SK-N-SH (cell line): ENCODE data around the gene HTRA2. TPM values are rescaled to one million over a fixed set of nuclear protein-coding genes. Genes with fewer than 3 reads are reported as not detected.

Source experiments
- CTCF ChIA-PET: fragments of 300-600, 350-600 bp; formaldehyde crosslinking; extraction: SDS; loops from one replicate; lab custom pipeline; 2021; lab: Yijun Ruan, JAX
- POLR2A ChIA-PET: fragments of 350-600 bp; sonication (Branson Sonifier 250); formaldehyde crosslinking; extraction: SDS; loops from one replicate; lab custom pipeline; 2020; ENCODE audit warnings: antibody characterized with exemption, inconsistent platforms; lab: Yijun Ruan, JAX
- DNase-seq: peaks from one replicate; pipeline ENCODE4 v3.0.0; 2012
- H2AFZ ChIP-seq: fragments of 200-600 bp; sonication (generic); 2 replicates; pipeline ENCODE4 v1.8.1; 2016; ENCODE audit warnings: antibody characterized with exemption, mild to moderate bottlenecking, low read depth
- H3F3A ChIP-seq: fragments of 200-600 bp; sonication (generic); replicated peaks from 2 replicates; pipeline ENCODE3; 2016; ENCODE audit warnings: antibody characterized with exemption, mild to moderate bottlenecking; ENCODE audit not compliant: insufficient read depth
- H3K27ac ChIP-seq, 2 experiments: fragments of 200-500 bp in 1 of 2; fragments of 200-600 bp in 1 of 2; sonication (Bioruptor generic) in 1 of 2; sonication (generic), shearing (Covaris generic) in 1 of 2; 2 replicates each; pipeline versions ENCODE4 v1.5.1 to v1.6.1; 2014 to 2016; ENCODE audit warnings: low read depth in 2 of 2, inconsistent platforms in 1 of 2, low read length in 1 of 2, mild to moderate bottlenecking in 1 of 2, mixed read lengths in 1 of 2
- H3K27me3 ChIP-seq: fragments of 200-600 bp; sonication (generic), shearing (Covaris generic); 2 replicates; pipeline ENCODE4 v1.6.1; 2016; ENCODE audit warnings: mixed run types; ENCODE audit not compliant: insufficient read depth
- H3K36me3 ChIP-seq, 2 experiments: fragments of 200-500 bp in 1 of 2; fragments of 200-600 bp in 1 of 2; sonication (Bioruptor generic) in 1 of 2; sonication (generic) in 1 of 2; replicated peaks in 1 of 2; 2 replicates each; pipeline versions ENCODE3 to v1.5.1; 2014 to 2016; ENCODE audit warnings: low read length in 1 of 2, mild to moderate bottlenecking in 1 of 2; ENCODE audit not compliant: insufficient read depth in 2 of 2, control insufficient read depth in 1 of 2
- H3K4me1 ChIP-seq, 2 experiments: fragments of 200-500 bp in 1 of 2; fragments of 200-600 bp in 1 of 2; sonication (Bioruptor generic) in 1 of 2; sonication (generic), shearing (Covaris generic) in 1 of 2; 2 replicates each; pipeline versions ENCODE4 v1.5.1 to v1.6.1; 2014 to 2016; ENCODE audit warnings: low read depth in 1 of 2, low read length in 1 of 2, mixed run types in 1 of 2; ENCODE audit not compliant: insufficient read depth in 2 of 2, control insufficient read depth in 1 of 2
- H3K4me2 ChIP-seq: fragments of 200-600 bp; sonication (generic), shearing (Covaris generic); 2 replicates; pipeline ENCODE4 v1.6.1; 2017; ENCODE audit warnings: mixed run types
- H3K4me3 ChIP-seq, 2 experiments: fragments of 200-500 bp in 1 of 2; fragments of 200-600 bp in 1 of 2; sonication (Bioruptor generic) in 1 of 2; sonication (generic), shearing (Covaris generic) in 1 of 2; 2 replicates each; pipeline versions ENCODE4 v1.5.1 to v1.8.1; 2014 to 2016; ENCODE audit warnings: low read depth in 2 of 2, inconsistent platforms in 1 of 2, low read length in 1 of 2, mild to moderate bottlenecking in 1 of 2, mixed read lengths in 1 of 2, moderate library complexity in 1 of 2
- H3K79me2 ChIP-seq: fragments of 200-600 bp; sonication (generic); 2 replicates; pipeline ENCODE4 v1.8.1; 2017; ENCODE audit warnings: mild to moderate bottlenecking; ENCODE audit not compliant: insufficient read depth
- H3K9ac ChIP-seq: fragments of 200-600 bp; sonication (generic); 2 replicates; pipeline ENCODE4 v1.6.1; 2017; ENCODE audit warnings: mixed run types
- H3K9me2 ChIP-seq: fragments of 200-600 bp; sonication (generic); 2 replicates; pipeline ENCODE4 v1.6.1; 2017; ENCODE audit warnings: mixed run types
- H3K9me3 ChIP-seq: fragments of 200-600 bp; sonication (generic); 2 replicates; pipeline ENCODE4 v1.6.1; 2017; ENCODE audit warnings: mixed run types, mild to moderate bottlenecking, moderate library complexity
- H4K20me1 ChIP-seq: fragments of 200-600 bp; sonication (generic); 2 replicates; pipeline ENCODE4 v1.6.1; 2017; ENCODE audit warnings: mild to moderate bottlenecking, mixed run types; ENCODE audit not compliant: insufficient read depth
- CTCF ChIP-seq: fragments of 200-600 bp; sonication (generic); IDR thresholded peaks from 2 replicates; pipeline ENCODE4 v1.6.1; 2017; ENCODE audit warnings: antibody characterized with exemption, mild to moderate bottlenecking, moderate library complexity
- EZH2phosphoT487 ChIP-seq: fragments of 200-600 bp; sonication (generic); IDR thresholded peaks from 2 replicates; pipeline ENCODE4 v1.6.1; 2017; ENCODE audit warnings: low read depth, mixed run types, mild to moderate bottlenecking, antibody characterized with exemption, moderate library complexity, borderline replicate concordance
- GABPA ChIP-seq: IDR thresholded peaks from 2 replicates; pipeline ENCODE4 v1.4.0; 2012; ENCODE audit warnings: low read depth, mild to moderate bottlenecking
- IRF3 ChIP-seq: fragments of 150-350 bp; IDR thresholded peaks from 2 replicates; pipeline ENCODE4 v1.6.1; 2016; ENCODE audit warnings: mild to moderate bottlenecking, low read depth, low read length
- MEF2A ChIP-seq: IDR thresholded peaks from 2 replicates; pipeline ENCODE4 v1.4.0; 2012; ENCODE audit warnings: low read depth, borderline replicate concordance
- NFIC ChIP-seq: IDR thresholded peaks from 2 replicates; pipeline ENCODE4 v1.4.0; 2012; ENCODE audit warnings: borderline replicate concordance
- POLR2AphosphoS5 ChIP-seq: IDR thresholded peaks from 2 replicates; pipeline ENCODE4 v1.6.1; 2012; ENCODE audit warnings: low read depth, low read length
- RFX5 ChIP-seq: IDR thresholded peaks from 2 replicates; pipeline ENCODE4 v1.6.1; 2012; ENCODE audit warnings: mild to moderate bottlenecking, improper control_type of control experiment, low read length
- RXRA ChIP-seq: IDR thresholded peaks from 2 replicates; pipeline ENCODE4 v1.4.0; 2012; ENCODE audit warnings: low read depth, mild to moderate bottlenecking, borderline replicate concordance
- SIN3A ChIP-seq: IDR thresholded peaks from 2 replicates; pipeline ENCODE4 v1.6.1; 2012; ENCODE audit warnings: low read depth, mild to moderate bottlenecking, low read length, moderate library complexity, borderline replicate concordance
- TCF12 ChIP-seq: IDR thresholded peaks from 2 replicates; pipeline ENCODE4 v1.4.0; 2012
- USF1 ChIP-seq: IDR thresholded peaks from 2 replicates; pipeline ENCODE4 v1.4.0; 2012; ENCODE audit warnings: low read depth, borderline replicate concordance
- USF2 ChIP-seq: fragments of 150-350 bp; IDR thresholded peaks from 2 replicates; pipeline ENCODE4 v1.6.1; 2017; ENCODE audit warnings: antibody characterized with exemption, low read length, low read depth, borderline replicate concordance
- YY1 ChIP-seq: IDR thresholded peaks from 2 replicates; pipeline ENCODE4 v1.4.0; 2012; ENCODE audit warnings: low read depth, mild to moderate bottlenecking
- ZBTB33 ChIP-seq: IDR thresholded peaks from 2 replicates; pipeline ENCODE4 v1.4.0; 2012; ENCODE audit warnings: low read depth, borderline replicate concordance
- WGBS: methylation state at CpG from one replicate; pipeline ENCODE4 v1.1.6; 2017; ENCODE audit warnings: low lambda C conversion rate; 5-methylcytosine and 5-hydroxymethylcytosine counted together
- polyA plus RNA-seq, 3 experiments: library from polyadenylated mRNA; depleted of rRNA; stranded (reverse); fragments of >200 nt; gene quantifications; 2 replicates each; pipeline ENCODE4 v1.2.3, GENCODE V29; 2012
- TF ChIP-seq, protein P1 (sequence below): IDR thresholded peaks from 2 replicates; pipeline ENCODE4; 2012
- TF ChIP-seq, protein P2 (sequence below): IDR thresholded peaks from 2 replicates; pipeline ENCODE4 v1.4.0; 2012; ENCODE audit warnings: low read depth

HTRA2 gene
- polyA plus RNA-seq, 1 of the 3 experiments (the other 2 are of a cell fraction), result 55.7 TPM

GRCh38 chr2:74499267-74499939 is 30.3 kb upstream of the HTRA2 start, which contains the start of gene LBX2:
Gene LBX2, minus strand, starts transcription at chr2:74499603. Its CDS starts 66 bp downstream, at chr2:74499537.
- Histone ChIP-seq H3K9me3 (no peaks in the 10 kb centered on the region), H3K79me2 (no peaks in the 10 kb centered on the region), H3K9ac (no peak within 1 kb of the TSS), H3K27me3 (no peaks in the 10 kb centered on the region), H3K27ac (no peak within 1 kb of the TSS; a peak in 1 of 4 replicates), H3K4me1 (peaks cover 0 to 22% of the 10 kb centered on the region in 2 experiments; a peak in 1 of 4 replicates), H3F3A (peaks cover 3% of the 10 kb centered on the region), H3K36me3 (peaks cover under 1 to 1% of the 10 kb centered on the region in 2 experiments), H3K9me2 (no peaks in the 10 kb centered on the region), H3K4me3 (peak within 1 kb of the TSS in 1 of 2 experiments; percentile 24; a peak in 2 of 4 replicates), H4K20me1 (no peaks in the 10 kb centered on the region), H3K4me2 (peak within 1 kb of the TSS; percentile 26; the same call in 1 of the 2 replicates), H2AFZ (peak within 1 kb of the TSS; percentile 72)
- ChIA-PET POLR2A (interaction anchor here (2.2 to 3.1 kb wide), 2 partner anchors 11 to 30 kb away, joined by 9 to 10 read pairs; partner anchors contain the start of genes AUP1 and HTRA2), CTCF (interaction anchor here (0.9 to 3.7 kb wide), 5 partner anchors 14 to 87 kb away, joined by 3 to 21 read pairs (median 19); partner anchors contain the start of genes AUP1, CCDC142, HTRA2 and TTC31)
- peak; percentile 57 for DNase-seq
- 39% methylated on average over 33 of the region's 65 CpGs for WGBS
- no peak for TF ChIP-seq NFIC
- TF ChIP-seq RFX5, result no peak
- no peak for TF ChIP-seq EZH2phosphoT487
- TF ChIP-seq USF1, result no peak
- no peak for TF ChIP-seq SIN3A
- TF ChIP-seq, protein P1, sequence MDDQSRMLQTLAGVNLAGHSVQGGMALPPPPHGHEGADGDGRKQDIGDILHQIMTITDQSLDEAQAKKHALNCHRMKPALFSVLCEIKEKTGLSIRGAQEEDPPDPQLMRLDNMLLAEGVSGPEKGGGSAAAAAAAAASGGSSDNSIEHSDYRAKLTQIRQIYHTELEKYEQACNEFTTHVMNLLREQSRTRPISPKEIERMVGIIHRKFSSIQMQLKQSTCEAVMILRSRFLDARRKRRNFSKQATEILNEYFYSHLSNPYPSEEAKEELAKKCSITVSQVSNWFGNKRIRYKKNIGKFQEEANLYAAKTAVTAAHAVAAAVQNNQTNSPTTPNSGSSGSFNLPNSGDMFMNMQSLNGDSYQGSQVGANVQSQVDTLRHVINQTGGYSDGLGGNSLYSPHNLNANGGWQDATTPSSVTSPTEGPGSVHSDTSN, result no peak
- TF ChIP-seq RXRA, result no peak
- TF ChIP-seq YY1, result no peak
- no peak for TF ChIP-seq CTCF
- no peak for TF ChIP-seq MEF2A
- no peak for TF ChIP-seq GABPA
- no peak for TF ChIP-seq TCF12
- no peak for TF ChIP-seq ZBTB33
- no peak for TF ChIP-seq IRF3
- no peak for TF ChIP-seq USF2
- no peak for TF ChIP-seq POLR2AphosphoS5
- TF ChIP-seq, protein P2, sequence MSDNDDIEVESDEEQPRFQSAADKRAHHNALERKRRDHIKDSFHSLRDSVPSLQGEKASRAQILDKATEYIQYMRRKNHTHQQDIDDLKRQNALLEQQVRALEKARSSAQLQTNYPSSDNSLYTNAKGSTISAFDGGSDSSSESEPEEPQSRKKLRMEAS, result no peak
